PC-9 (cell line): ENCODE results near the gene INSYN2A.

Experiments
- EZH2 ChIP-seq: fragments of 200-600 bp; sonication (generic); IDR thresholded peaks from 2 replicates; pipeline ENCODE4 v1.8.0; 2017; ENCODE audit warnings: antibody characterized with exemption, low read depth
- TF ChIP-seq, protein P1 (sequence below): fragments of 200-600 bp; sonication (generic); conservative IDR thresholded peaks from 2 replicates; pipeline ENCODE4 v1.6.1; 2017; ENCODE audit warnings: mixed run types, antibody characterized with exemption, mild to moderate bottlenecking, moderate library complexity

DNA sequence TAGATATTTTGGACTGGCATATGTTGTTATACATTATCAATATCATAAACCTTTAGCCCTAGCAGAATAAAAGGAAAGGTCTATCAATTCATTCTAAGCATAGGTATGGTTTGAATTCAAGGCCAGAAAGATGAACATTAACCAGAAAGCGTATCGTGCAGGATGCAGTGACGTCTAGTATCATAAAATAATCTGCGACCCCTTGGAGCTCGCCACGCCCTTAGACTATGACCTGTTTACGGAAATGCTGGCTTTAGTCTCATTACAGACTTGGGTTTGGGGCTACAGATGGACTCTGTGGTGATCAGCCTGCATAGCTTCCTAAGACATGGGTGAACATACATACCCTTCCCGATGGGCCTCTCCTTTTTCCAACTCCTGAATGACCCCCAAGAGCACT lies 21.5 kb downstream of the INSYN2A start:
- TF ChIP-seq, protein P1, sequence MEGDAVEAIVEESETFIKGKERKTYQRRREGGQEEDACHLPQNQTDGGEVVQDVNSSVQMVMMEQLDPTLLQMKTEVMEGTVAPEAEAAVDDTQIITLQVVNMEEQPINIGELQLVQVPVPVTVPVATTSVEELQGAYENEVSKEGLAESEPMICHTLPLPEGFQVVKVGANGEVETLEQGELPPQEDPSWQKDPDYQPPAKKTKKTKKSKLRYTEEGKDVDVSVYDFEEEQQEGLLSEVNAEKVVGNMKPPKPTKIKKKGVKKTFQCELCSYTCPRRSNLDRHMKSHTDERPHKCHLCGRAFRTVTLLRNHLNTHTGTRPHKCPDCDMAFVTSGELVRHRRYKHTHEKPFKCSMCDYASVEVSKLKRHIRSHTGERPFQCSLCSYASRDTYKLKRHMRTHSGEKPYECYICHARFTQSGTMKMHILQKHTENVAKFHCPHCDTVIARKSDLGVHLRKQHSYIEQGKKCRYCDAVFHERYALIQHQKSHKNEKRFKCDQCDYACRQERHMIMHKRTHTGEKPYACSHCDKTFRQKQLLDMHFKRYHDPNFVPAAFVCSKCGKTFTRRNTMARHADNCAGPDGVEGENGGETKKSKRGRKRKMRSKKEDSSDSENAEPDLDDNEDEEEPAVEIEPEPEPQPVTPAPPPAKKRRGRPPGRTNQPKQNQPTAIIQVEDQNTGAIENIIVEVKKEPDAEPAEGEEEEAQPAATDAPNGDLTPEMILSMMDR = no peak
- TF ChIP-seq EZH2 = no peak
